GM21360 (cell line): ENCODE data around the gene MLLT3.
A peak's percentile ranks its signal among the peaks of the same experiment; 100 is the strongest.

ENCODE experiments used
- ATAC-seq: cut with Tn5 transposase; IDR thresholded peaks from one replicate; pipeline ENCODE4 v1.9.1; 2021; ENCODE audit warnings: mild to moderate bottlenecking, moderate library complexity; ENCODE audit not compliant: unreplicated experiment

Gene MLLT3

DNA sequence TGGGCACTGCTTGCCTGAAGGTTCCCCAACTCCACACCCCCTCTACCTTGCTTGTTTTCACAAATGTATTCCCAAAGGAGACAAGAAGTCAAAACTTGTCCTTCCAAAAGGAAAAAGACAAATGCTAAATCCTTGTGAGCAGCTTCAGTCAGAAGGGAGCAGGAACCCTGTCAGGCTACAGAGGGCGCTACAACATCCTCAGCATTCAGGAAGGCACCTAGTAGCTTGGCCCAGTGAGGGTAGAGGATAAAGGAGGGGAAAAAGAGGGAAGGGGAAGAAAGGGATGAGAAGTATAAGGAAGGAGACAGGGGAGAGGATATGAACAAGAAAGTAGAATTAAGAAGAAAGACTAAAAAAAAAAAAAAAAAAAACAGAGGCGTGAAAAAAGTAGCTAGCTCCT is 97.5 kb downstream of the MLLT3 start:
- no peak for ATAC-seq

DNA sequence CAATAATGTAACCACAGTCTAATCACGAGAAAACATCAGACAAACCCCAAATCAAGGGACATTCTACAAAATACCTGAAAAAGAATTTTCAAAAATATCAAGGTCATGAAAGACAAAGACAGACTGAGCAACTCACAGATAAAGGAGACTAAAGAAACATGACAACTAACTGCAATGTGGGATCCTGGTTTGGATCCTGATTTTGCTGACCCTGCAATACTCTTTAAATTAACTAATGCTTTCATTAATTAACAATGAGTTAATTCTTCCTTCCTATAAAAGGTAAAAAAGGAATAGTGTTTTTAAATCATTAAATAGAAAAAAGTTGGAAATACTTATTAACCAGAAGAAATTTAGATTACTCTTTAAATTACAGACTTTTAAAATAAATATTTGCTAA is 103.6 kb downstream of the MLLT3 start:
- no peak for ATAC-seq

DNA sequence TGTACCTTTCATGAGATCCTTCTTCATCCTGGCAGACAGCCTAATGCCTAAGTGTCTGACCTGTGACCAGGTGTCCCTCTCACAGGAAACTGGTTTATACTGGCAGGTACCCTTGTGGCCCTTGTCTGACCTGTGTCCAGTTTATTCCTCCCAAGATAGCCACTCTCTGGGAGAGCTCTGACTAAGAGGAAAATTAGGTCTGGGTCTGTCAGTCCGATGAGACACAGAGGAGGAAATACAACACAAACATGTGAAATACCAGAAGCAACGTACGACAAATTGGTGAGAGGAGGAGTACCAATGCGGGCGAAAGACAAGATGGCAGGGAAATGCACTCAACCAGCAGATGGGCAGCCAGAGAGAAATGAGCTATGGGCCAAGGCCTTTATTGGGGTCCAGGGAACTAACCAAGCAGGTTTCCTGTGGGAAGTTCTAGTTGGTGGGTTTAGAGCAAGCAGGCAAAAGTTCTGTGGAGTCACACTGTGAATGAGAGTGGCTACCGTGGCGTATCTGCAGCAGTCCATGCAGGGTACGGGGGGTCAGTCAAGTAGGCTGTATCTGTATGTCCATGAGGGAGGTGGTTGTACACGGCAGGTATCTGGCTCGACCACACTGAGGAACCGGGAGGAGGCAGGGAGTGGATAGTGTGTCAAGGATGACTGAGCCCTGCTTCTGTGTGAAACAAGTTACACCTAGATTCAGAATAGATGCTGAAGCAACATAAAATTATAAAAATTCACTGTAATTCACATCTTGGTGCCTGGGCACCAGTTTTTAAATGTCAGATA is 109.0 kb downstream of the MLLT3 start:
- ATAC-seq = no peak

DNA sequence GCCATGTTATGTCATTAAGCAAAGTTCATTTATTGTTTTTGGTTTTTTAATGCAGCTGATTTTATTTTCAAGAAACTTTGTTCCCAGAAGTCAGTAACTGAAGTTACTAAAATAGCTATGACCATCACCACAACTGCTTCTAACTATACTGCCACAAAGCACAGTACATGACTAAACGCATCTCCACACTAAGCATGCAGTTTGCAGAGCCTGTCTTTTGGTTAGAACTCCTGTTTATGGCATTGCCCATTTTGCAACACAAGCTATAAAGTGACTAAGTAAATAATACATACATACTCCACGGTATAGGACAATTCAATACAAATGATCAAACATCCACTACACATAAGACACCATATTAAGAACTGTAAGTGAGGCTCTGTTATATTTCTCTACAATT is 109.7 kb downstream of the MLLT3 start:
- ATAC-seq = no peak

DNA sequence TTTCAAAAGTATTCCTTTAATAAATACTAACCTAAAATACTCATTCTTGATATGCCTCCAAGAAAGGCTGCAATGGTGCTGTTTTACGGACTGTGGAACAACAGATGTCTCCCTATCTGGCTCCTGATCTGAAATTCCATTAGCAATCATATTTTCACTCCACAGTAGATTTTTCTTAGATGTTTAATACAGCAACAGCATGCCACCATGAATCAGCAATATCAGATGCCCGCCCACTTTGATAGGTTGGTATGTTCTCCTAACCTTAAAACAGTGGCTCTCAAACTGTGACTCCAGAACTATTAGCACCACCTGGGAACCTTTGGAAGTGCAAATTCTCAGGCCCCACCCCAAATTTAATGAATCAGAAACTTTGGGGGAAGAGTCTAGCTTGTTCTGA is 110.2 kb downstream of the MLLT3 start:
- no peak for ATAC-seq

DNA sequence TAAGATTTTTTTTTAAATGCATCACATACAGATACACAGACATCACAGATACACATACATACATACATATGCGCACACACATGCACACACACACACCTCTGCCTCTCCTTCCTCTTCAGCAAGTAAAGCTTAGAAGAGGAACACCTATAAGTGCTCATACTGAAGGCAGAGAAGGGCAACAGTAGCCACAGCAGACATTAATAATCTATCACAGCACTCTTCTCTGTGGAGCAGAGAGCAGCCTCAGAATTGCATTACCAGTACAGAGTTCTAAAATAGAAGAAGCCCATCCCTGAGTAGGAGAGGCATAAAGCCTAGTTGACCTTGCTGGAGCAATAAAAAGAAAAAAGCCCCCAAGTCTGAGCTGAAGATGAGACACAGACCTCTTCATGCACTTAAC is 110.6 kb downstream of the MLLT3 start:
- ATAC-seq = no peak

DNA sequence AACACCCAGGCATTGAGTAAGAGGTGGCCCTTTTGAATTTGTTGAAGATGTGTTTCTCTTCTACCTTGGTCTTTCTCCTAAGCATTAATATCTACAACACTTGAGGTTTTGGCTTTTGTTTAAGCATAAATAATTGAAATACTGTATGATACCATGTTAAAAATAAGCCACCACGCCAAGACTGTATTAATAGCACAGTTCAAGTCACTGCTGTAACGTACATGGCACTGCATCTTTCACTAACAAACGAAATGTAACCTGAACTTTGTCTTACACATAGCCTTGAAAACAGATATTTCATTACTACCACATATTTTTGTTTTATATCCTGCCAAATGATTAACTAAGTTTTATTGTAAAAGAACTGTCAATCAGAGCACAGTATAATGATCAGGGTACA is 112.8 kb downstream of the MLLT3 start:
- no peak for ATAC-seq

DNA sequence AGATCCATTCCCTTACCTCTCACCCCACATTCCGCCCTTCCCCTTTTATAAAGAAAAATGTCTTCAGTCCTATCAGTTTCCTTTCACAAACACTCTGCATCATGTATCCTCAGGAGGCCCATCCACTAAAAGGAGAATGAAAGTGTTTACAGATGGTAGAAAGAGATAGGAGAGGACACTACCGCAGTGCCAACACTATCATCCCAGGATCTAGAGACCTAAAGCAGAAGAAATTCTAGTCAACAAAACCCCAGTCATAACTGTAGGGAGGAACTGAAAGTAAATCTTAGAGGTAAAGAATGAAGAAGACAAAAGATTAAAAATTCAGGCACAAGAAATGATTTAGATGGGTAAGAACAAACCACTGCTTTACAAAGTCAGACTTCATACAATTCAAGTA is 114.1 kb downstream of the MLLT3 start:
- ATAC-seq = peak; percentile 79

DNA sequence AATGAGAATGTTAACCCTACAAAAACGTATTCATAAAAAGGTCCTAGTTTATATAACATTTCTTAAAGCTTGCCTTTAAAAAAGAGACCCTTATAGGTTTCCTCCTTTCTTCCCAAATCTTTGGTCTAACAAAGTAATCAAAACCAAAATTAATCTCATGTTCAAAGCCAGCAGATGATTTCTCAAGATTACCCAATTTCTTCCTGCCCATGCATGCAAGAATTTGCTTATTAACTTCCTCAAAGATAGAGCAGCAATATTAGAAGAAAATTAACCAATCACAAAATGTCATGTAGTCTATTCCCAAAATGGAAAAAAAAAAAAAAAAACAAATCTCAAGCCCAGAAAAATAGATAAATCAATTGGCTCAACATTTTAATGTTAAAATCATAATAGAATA is 114.9 kb downstream of the MLLT3 start:
- no peak for ATAC-seq

DNA sequence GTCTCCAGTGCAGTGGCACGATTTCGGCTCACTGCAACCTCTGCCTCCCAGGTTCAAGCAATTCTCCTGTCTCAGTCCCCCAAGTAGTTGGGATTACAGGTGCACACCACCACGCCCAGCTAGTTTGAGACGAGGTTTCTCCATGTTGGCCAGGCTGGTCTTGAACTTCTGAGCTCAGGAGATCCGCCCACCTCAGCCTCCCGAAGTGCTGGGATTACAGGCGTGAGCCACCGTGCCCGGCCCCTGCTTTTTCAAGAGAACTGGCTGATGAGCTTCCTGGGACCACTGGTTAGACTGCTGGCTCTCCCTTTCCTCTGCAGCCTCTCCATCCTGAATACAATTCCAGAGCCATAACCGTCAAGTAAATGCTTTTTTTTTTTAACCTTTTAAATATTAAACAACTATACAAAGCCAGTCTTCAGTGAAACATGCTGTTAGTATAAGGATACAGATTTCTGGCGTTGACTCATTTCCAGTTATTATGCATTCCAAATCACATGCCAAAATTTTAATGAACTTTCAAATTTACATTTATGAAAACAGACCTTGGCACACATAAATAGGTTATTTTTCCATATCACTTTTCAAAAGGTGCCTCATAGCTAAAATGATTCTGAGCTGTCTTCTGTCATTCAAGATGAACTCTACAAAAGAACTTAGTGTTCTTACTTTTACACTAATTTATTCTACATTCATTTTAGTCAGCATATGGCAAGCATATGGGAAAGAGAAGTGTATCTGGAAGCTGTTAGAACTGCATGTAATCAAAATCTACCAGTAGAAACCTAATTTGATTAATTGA is 116.0 kb downstream of the MLLT3 start:
- no peak for ATAC-seq

DNA sequence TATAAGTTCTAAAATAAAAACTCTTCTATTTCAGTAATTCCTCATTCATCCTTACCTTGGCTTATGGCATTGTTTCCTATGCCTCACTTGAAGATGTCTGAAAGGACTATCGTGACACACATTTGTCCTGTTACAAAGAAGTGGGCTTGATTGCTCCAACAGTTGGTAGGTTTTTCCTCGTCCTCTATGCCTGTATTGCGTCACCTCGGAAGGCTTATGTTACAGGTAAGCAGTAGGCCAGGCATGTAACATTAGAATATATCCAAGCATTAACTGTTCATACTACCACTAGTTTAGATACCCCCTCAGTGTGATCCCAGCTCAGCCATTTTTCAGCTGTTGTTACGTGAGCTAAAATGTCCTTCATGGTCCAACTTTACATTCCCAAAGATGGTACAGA is 116.7 kb downstream of the MLLT3 start:
- no peak for ATAC-seq

DNA sequence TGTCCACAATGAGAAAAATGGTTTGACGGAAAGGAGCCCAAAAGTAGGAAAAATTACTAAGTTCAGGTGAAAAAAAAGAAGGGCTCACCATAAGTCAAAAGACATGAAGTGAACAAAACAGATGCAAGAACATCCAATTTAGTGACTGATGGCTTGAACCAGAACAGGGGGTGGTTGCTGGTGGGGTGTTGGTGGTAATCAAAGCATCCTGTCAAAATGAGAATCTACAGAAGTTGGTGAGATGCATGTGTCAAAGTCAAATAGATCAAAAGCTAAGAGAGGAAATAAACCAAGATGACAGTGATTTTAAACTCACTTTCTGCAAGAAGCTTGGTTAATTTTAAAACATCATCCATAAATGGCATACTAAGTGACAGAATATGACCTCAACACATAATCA is 117.4 kb downstream of the MLLT3 start:
- no peak for ATAC-seq

DNA sequence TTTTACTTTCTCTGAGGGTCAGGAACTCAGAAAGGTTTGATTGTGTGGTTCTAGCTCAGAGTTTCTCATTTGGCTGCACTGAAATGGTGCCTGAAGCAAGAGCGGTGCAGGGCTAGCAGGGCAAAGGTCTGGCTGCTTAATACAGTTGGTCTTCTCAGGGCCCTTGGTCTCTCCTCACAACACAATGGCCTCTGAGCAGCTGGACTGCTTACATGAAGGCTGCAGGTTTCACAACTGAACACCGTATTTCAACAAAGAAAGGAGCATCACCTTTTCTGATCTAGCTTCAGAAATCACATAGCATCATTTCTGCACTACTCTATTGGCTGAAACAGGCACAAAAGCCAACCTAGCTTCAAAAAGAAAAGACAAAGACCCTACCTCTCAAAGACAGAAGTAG is 122.2 kb downstream of the MLLT3 start:
- no peak for ATAC-seq

DNA sequence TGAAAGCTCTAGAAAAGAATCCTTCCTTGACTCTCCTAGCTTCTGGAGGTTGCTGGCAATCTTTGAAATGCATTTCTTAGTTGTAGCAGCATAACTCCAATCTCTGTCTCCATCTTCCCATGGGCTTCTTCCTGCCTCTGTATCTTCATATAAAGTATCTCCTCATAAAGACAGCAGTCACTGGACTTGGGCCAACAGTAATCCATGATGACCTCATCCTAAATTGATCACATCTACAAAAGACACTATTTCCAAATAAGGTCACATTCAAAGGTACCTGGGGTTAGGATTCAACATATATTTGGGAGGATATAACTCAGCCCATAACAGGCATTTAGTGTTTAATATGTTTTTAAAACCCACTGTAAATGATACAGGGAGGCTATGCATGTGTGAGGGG is 123.3 kb downstream of the MLLT3 start:
- no peak for ATAC-seq

DNA sequence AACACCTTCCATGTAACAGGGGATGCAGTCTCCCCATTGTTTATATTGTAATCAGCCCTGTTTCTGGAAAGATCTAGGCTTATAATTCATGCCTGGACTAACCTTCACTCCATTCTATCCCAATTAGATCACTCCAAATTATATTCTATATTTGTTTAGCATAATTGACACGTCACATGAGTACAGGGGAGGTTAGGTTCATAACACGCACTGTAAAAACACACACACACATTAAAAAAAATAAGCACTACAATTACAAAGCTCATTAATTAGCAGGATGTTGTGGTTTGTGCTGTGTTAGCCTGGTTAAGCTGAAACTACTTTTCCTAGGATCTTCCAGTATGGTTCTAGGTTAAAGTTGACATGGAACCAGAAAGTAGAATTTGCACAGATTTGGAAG is 126.0 kb downstream of the MLLT3 start:
- no peak for ATAC-seq

DNA sequence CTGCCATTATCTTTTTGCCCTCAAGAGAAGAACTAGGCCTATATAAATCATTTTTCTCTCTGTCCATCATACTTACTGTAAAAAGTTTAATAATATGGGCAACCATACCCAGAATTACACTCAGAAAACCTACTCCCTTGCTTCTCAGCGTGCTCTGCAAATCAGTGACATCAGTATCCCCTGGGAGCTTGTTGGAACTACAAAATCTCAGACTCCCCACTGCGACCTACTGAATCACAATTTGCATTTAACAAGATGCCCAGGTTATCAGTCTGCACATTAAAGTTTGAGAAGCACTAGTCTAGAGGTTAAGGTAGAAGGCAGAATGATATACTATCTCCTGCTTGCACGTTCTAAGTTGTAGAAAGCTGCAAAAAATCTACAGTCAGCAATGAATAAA is 127.2 kb downstream of the MLLT3 start:
- no peak for ATAC-seq

DNA sequence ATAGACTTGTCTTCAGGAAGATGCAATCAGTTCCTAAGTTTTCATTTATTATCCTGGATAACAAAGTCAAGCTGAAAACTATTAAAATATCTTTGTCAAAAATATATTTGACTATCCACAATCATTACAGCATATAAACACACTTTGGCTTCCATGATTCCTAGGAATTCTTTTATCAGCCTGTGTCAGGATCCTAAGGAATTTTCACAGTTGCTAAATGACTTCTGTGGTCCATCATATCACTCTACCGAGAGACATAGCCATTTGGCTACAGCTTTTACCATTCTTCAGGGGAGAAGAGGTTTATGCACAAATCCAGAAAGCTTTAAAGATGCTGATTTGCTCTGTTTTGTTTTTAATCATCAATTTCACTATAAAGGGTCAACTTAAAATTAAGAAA is 128.3 kb downstream of the MLLT3 start:
- ATAC-seq = no peak

DNA sequence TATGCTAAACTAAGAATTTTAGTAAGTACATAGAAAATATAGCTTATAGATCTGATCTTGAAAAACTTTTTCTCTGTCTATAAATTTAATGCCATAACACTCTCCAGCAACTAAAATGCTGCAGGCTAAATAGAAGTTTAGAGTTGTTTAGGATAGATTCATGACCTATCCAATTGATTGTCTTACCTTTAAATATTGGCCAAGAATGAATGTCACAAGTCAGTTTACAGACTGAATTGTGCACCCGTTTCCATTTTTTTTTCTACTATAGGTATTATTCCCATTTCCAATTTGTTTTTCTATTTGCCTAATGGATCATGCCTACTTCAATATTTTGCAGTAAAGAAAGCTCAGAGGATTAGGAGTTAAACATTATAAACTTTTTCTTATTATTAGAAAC is 129.5 kb downstream of the MLLT3 start:
- ATAC-seq = no peak

DNA sequence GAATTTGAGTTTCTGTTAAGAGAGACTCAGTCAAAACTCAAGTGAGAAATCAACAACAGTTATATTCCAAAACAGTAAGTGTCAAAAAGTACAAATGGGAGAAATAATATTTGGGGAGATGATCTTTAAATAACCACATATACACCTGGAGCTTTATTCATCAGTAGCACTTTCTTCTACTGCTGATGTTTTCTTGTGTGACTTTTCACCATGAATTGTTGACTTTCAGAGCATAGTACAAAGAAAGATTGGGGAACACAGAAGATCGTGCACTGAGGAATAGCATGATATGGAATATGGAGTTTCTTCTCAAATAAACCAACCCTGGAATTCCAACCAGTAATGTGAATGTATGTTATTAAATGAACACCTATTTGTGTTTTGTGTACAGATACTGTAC is 130.7 kb downstream of the MLLT3 start:
- no peak for ATAC-seq

DNA sequence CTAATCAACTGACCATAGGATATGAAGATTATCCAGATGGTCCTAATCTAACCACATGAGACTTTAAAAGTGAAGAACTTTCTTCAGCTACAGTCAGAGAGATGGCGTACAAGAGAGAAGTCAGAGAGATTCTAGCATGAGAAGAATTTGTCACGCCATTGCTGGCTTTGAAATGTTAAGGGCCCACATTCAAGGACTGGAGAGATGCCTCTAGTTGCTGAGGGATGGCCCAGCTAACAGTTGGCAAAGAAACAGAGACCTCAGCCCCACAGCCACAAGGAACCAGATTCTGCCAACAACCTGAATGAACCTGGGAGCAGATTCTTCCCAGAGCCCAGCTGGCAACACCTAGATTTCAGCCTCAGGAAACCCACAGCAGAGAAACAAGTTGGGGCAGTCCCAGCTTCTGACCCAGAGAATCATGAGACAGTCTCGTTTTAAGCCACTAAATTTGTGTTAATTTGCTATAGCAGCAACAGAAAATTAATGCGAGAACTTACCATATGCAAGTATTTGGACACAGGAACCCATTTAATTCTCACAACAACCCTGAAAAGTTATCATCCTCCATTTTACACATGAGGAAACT is 132.0 kb downstream of the MLLT3 start:
- ATAC-seq = peak; percentile 45

DNA sequence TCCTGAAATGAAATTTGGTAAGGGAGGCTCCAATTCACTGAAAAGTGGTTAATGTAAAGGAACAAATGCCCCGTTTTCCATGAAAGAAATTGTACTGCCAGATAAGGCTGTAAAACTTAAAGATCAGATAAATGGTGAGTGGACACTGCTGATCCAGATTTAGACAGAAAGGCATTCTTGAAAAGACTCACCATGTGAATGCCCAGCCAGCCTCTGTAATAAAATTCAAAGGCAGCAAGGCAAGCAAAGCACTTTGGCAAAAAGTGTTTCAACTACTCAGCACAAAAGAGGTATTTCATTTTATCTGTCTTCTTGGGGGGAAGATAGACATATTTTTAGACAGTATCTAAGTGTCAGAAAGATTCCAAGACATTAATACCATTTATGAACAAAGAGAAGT is 133.6 kb downstream of the MLLT3 start:
- ATAC-seq = no peak

DNA sequence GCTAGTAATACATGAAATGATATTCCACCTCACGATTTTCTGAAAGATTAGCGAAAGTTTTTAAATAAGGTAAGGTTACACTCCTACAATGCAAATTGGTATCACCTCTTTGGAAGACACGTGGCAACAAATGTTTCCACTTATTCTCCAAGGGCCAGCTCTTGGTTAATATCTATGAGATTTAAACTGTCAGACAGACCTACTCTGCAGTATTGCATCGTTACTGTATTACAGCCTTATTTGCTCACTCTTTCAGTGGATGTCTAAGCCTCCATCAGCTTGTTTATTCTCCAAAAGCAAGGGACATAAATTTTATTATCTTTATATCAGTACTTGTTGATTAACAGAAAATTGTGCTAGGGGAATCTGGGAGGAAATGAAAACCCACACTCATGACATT is 135.7 kb downstream of the MLLT3 start:
- no peak for ATAC-seq
